GM23338 (cell line): ENCODE data around the gene SERP1. TPM values are rescaled to one million over a fixed set of nuclear protein-coding genes. Genes with fewer than 3 reads are reported as not detected.
A peak's percentile ranks its signal among the peaks of the same experiment; 100 is the strongest.

Source experiments
- ATAC-seq: fragments of 200-7000 bp; cut with Tn5 transposase; 3 replicates; pipeline ENCODE4 v1.9.1; 2020
- DNase-seq: peaks from one replicate; pipeline ENCODE4 v3.0.0-alpha.2; 2015; ENCODE audit warnings: low spot score
- H2AFZ ChIP-seq: fragments of 200-600 bp; sonication (generic); 2 replicates; pipeline ENCODE4 v1.8.0; 2016; ENCODE audit warnings: antibody characterized with exemption, mild to moderate bottlenecking, moderate library complexity
- H3F3A ChIP-seq: fragments of 200-600 bp; sonication (generic); replicated peaks from 2 replicates; pipeline ENCODE4 v1.8.0; 2017; ENCODE audit warnings: antibody characterized with exemption, mixed run types, low read depth
- H3K27ac ChIP-seq: fragments of 200-600 bp; sonication (generic); 2 replicates; pipeline ENCODE4 v1.6.1; 2016; ENCODE audit warnings: low read depth
- H3K27me3 ChIP-seq: fragments of 200-600 bp; sonication (generic); 2 replicates; pipeline ENCODE4 v1.8.0; 2016; ENCODE audit warnings: mild to moderate bottlenecking, mixed run types, moderate library complexity; ENCODE audit not compliant: insufficient read depth
- H3K36me3 ChIP-seq: fragments of 200-600 bp; sonication (generic); 2 replicates; pipeline ENCODE4 v1.8.0; 2016; ENCODE audit warnings: mild to moderate bottlenecking; ENCODE audit not compliant: insufficient read depth
- H3K4me1 ChIP-seq: fragments of 200-600 bp; sonication (generic); 2 replicates; pipeline ENCODE4 v1.8.0; 2016; ENCODE audit warnings: mild to moderate bottlenecking, moderate library complexity; ENCODE audit not compliant: insufficient read depth
- H3K4me2 ChIP-seq: fragments of 200-600 bp; sonication (generic); 2 replicates; pipeline ENCODE4 v1.7.1; 2017; ENCODE audit warnings: mixed run types
- H3K4me3 ChIP-seq: fragments of 200-600 bp; sonication (generic); 2 replicates; pipeline ENCODE4 v1.6.1; 2016; ENCODE audit warnings: mixed run types
- H3K79me2 ChIP-seq: fragments of 200-600 bp; sonication (generic); replicated peaks from 2 replicates; pipeline ENCODE4 v1.8.0; 2017; ENCODE audit warnings: mild to moderate bottlenecking; ENCODE audit not compliant: insufficient read depth
- H3K9me2 ChIP-seq: fragments of 200-600 bp; sonication (generic); 2 replicates; pipeline ENCODE4 v1.8.0; 2017; ENCODE audit not compliant: insufficient read depth
- H4K20me1 ChIP-seq: fragments of 200-600 bp; sonication (generic); replicated peaks from 2 replicates; pipeline ENCODE4 v1.8.0; 2017; ENCODE audit warnings: mild to moderate bottlenecking; ENCODE audit not compliant: insufficient read depth
- H3K27ac Mint-ChIP-seq: 2 replicates; pipeline ENCODE4 v1.8.0; 2020; ENCODE audit warnings: inconsistent platforms, mild to moderate bottlenecking, moderate library complexity, mixed read lengths
- H3K27me3 Mint-ChIP-seq: 3 replicates; pipeline ENCODE4 v1.8.0; 2022; ENCODE audit warnings: low read depth, mild to moderate bottlenecking, moderate library complexity, mixed read lengths, inconsistent platforms; ENCODE audit not compliant: insufficient read depth, poor library complexity
- H3K36me3 Mint-ChIP-seq: 3 replicates; pipeline ENCODE4 v1.8.0; 2021; ENCODE audit warnings: low read depth, mild to moderate bottlenecking, inconsistent platforms, moderate library complexity, mixed read lengths
- H3K4me1 Mint-ChIP-seq: 3 replicates; pipeline ENCODE4 v1.8.0; 2020; ENCODE audit warnings: mild to moderate bottlenecking, inconsistent platforms, mixed read lengths
- H3K4me3 Mint-ChIP-seq: 3 replicates; pipeline ENCODE4 v1.8.0; 2021; ENCODE audit warnings: moderate library complexity, mild to moderate bottlenecking, inconsistent platforms, mixed read lengths
- H3K9me3 Mint-ChIP-seq: 3 replicates; pipeline ENCODE4 v1.8.0; 2020; ENCODE audit warnings: moderate library complexity, mild to moderate bottlenecking, inconsistent platforms, mixed read lengths
- CREB1 ChIP-seq: fragments of 250-450 bp; sonication (Bioruptor Pico); IDR thresholded peaks from 2 replicates; pipeline ENCODE4 v1.5.0; 2020; ENCODE audit warnings: low read depth, mild to moderate bottlenecking, moderate library complexity
- CTCF ChIP-seq, 2 experiments: fragments of 200-600 bp in 1 of 2; sonication (generic) in 1 of 2; conservative IDR thresholded peaks; 2 replicates each; pipeline versions ENCODE4 v1.5.1 to v1.6.1; 2016 to 2017; ENCODE audit warnings: antibody characterized with exemption in 2 of 2, low read depth in 2 of 2, mild to moderate bottlenecking in 2 of 2, moderate library complexity in 1 of 2
- ETS1 ChIP-seq: IDR thresholded peaks from 2 replicates; pipeline ENCODE4 v1.6.1; 2016; ENCODE audit warnings: antibody characterized with exemption
- EZH2 ChIP-seq: fragments of 200-600 bp; sonication (generic); IDR thresholded peaks from one replicate; pipeline ENCODE4 v1.8.0; 2017; ENCODE audit warnings: antibody characterized with exemption, mild to moderate bottlenecking, low read depth; ENCODE audit not compliant: unreplicated experiment
- EZH2phosphoT487 ChIP-seq: fragments of 200-600 bp; sonication (generic); IDR thresholded peaks from one replicate; pipeline ENCODE4 v1.8.1; 2018; ENCODE audit warnings: antibody characterized with exemption; ENCODE audit not compliant: unreplicated experiment
- JUNB ChIP-seq: IDR thresholded peaks from one replicate; pipeline ENCODE4 v1.6.1; 2016; ENCODE audit warnings: antibody characterized with exemption; ENCODE audit not compliant: unreplicated experiment
- NANOG ChIP-seq: IDR thresholded peaks from 2 replicates; pipeline ENCODE4 v1.6.1; 2016; ENCODE audit warnings: antibody characterized with exemption, borderline replicate concordance
- POLR2AphosphoS5 ChIP-seq: IDR thresholded peaks from 2 replicates; pipeline ENCODE4 v1.6.1; 2016; ENCODE audit warnings: antibody characterized with exemption, low read depth
- STAT1 ChIP-seq: IDR thresholded peaks from one replicate; pipeline ENCODE4 v1.6.1; 2016; ENCODE audit warnings: antibody characterized with exemption; ENCODE audit not compliant: unreplicated experiment
- ZNF462 ChIP-seq: fragments of 250-450 bp; sonication (Bioruptor Pico); IDR thresholded peaks from 2 replicates; pipeline ENCODE4 v1.5.0; 2020; ENCODE audit warnings: mild to moderate bottlenecking, moderate library complexity
- long read RNA-seq: library from polyadenylated mRNA; unstranded; transcript quantifications from one replicate; pipeline ENCODE4 v2.0.0, GENCODE V29; 2020; ENCODE audit not compliant: unreplicated experiment
- polyA plus RNA-seq: library from polyadenylated mRNA; unstranded; fragments of >200 nt; fragmentation: Nextera tagmentation; extraction: Ambion mirVana; gene quantifications from 2 replicates; pipeline ENCODE4 v1.2.1, GENCODE V29; 2016
- total RNA-seq: library from RNA; depleted of rRNA; stranded (reverse); fragments of >200 nt; shearing (Covaris generic); gene quantifications from 2 replicates; pipeline ENCODE4 v1.2.3, GENCODE V29; 2014; rRNA removed

The SERP1 gene
- total RNA-seq (214 and 252 TPM in 2 replicates), polyA plus RNA-seq (211 and 229 TPM in 2 replicates)
- long read RNA-seq, transcript SERP1-201 (3 exons, 3,171 nt), result major isoform, 134 of 147 reads
- long read RNA-seq, partial matches to known transcripts, result 0 of 147 reads
- long read RNA-seq, other reads (novel, unspliced or antisense), result 11 of 147 reads

- H3K4me3 ChIP-seq, result peak within 1 kb of the TSS; percentile 86
- ATAC-seq, result peak; percentile 91
- no peaks in the 10 kb centered on the region; the same call in 1 of the 2 replicates for H3F3A ChIP-seq
- H3K4me2 ChIP-seq, result peak within 1 kb of the TSS; percentile 97
- peak within 1 kb of the TSS; percentile 80; the same call in 1 of the 2 replicates for H2AFZ ChIP-seq
- no peaks in the 10 kb centered on the region; the same call in 2 of the 3 replicates for H3K9me3 Mint-ChIP-seq
- H3K9me2 ChIP-seq, result no peaks in the 10 kb centered on the region
- peaks cover 11% of the 10 kb centered on the region; the same call in 2 of the 3 replicates for H3K4me1 Mint-ChIP-seq
- no peaks in the 10 kb centered on the region for H3K27me3 ChIP-seq
- peaks cover 10% of the 10 kb centered on the region; the same call in 1 of the 2 replicates for H3K4me1 ChIP-seq
- peak within 1 kb of the TSS; percentile 94 for H3K27ac ChIP-seq
- TF ChIP-seq ETS1 (peak; percentile 95), ZNF462 (CRISPR knock-in tag) (no peak), NANOG (peak; percentile 43; the same call in 1 of the 2 replicates), POLR2AphosphoS5 (peak; percentile 96), CREB1 (CRISPR knock-in tag) (peak; percentile 99), EZH2phosphoT487 (no peak), JUNB (no peak), EZH2 (no peak), STAT1 (no peak), CTCF (conservative IDR thresholded peaks at IDR 0.05; ENCODE audit: low read depth in 2 of 2) (no peak)
- H4K20me1 ChIP-seq, result peaks cover 21% of the 10 kb centered on the region
- peaks cover 8% of the 10 kb centered on the region for H3K27me3 Mint-ChIP-seq
- H3K27ac Mint-ChIP-seq, result peak within 1 kb of the TSS; percentile 93
- peaks cover 37% of the 10 kb centered on the region for H3K36me3 Mint-ChIP-seq
- H3K36me3 ChIP-seq, result peaks cover 15% of the 10 kb centered on the region
- H3K4me3 Mint-ChIP-seq, result peak within 1 kb of the TSS; percentile 93
- peaks cover 86% of the 10 kb centered on the region for H3K79me2 ChIP-seq
- DNase-seq, result peak; percentile 99
These were observed at the start of gene SERP1, which contains the start of gene EIF2A for GRCh38 chr3:150546226-150547044. Gene SERP1 (minus strand): TSS chr3:150546496. CDS start chr3:150546135, 361 bp downstream. Gene EIF2A (plus strand): TSS chr3:150546787. CDS start chr3:150546803, 16 bp downstream.
